NCI-H82 (cell line): ENCODE data around the gene RAX.
"Not testable (repeated sequence)": the region's sequence is repeated elsewhere in the genome, so short reads cannot be mapped to it uniquely, and the experiment has no call there.

Experiments
- DNase-seq: peaks from one replicate; lab custom pipeline; 2025; lab: John Stamatoyannopoulos, UW

Gene RAX

GRCh38 chr18:59273759-59274532, 692 bp upstream of the RAX start:
- no peak for DNase-seq

GRCh38 chr18:59272221-59272888, 899 bp downstream of the RAX start:
- DNase-seq, result no peak

- no peak for DNase-seq
Measured at GRCh38 chr18:59271606-59272220, 1.5 kb downstream of the RAX start.

DNA sequence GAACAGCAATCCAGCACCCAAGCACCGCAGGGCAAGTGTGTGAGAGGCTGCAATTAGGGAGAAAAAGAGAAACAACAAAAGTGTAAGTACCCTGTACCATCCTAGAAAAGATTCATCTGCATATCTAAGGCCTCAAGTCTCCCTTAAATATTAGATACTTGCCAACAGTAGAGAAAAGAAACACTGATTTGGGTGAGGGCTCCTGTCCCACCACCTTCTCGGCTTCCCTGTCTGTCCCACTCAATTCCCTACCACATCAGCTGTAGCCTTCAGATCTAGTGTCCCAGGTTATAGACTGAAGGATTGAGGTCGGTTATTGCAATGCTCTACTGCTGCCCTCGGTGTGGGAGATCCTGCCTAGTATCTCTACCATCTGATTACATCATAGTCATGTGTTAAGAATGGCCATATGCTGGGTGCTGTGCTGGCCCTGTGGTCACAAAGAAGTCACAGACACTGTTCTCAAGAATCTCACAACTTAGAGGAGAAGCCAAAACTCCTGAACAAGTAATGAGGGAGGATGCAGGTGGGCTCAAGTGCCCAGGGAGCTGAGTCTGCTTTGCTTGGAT, 2.5 kb downstream of the RAX start:
- peak; percentile 23 for DNase-seq

- DNase-seq, result no peak
Measured at GRCh38 chr18:59269563-59270119, 3.6 kb downstream of the RAX start.

GRCh38 chr18:59268721-59269562, 4.3 kb downstream of the RAX start:
- peak; percentile 76 for DNase-seq

GRCh38 chr18:59268127-59268720, 5.0 kb downstream of the RAX start:
- DNase-seq, result no peak

DNA sequence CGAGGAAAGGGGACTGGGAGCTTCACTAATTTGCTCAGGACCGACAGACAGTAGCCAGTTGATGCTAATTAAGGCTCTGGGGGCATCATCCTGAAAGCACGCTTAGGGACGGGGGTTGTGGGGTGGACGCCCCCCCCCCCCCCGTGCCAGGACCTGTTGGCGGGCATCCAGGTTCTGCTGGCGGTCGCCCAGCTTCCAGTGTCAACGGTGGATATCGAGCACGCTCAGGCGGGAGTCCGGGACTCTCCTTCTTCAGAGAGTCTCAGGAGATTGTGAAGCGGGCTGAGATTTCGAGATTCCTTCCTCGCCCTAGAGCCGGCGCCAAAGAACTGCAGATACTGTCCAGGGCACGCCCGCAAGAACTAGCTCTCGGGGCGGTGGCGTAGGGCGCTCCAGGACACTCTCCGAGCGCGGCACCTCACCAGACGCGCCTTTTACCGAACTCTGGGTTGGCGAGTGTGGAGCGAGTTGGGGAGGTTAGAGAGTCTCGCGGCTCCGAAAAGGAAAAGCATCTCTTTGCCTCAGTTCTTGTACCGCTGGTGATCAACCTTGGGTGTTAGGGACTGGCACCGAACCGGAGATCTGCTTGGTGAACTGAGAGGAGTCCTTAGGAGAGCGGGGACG, 5.6 kb downstream of the RAX start:
- DNase-seq, result peak; percentile 29

GRCh38 chr18:59266886-59267502, 6.3 kb downstream of the RAX start:
- DNase-seq, result no peak

DNA sequence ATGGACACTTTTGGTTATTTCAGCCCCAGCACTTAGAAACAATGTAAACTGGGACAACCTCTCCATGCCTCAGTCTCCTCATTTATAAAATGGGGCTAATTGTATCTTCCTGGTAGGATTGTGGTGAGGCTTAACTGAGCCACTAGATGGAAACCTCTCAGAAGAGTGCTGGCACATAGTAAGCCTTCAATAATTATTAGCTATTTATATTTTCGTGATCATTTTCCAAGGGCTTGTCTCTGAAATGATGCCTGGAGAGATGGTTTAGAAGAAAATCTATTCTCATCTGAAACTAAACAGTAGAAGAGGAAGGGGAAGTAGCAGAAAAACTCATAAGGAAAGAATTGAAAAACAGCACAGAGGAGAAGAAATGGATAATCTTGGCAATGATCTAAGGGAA, 6.8 kb downstream of the RAX start:
- no peak for DNase-seq

- DNase-seq, result peak; percentile 18
Measured at GRCh38 chr18:59265974-59266369, 7.3 kb downstream of the RAX start.

GRCh38 chr18:59265246-59265973, 7.8 kb downstream of the RAX start:
- DNase-seq, result peak; percentile 78

- peak; percentile 35 for DNase-seq
Measured at GRCh38 chr18:59264651-59265245, 8.5 kb downstream of the RAX start.

GRCh38 chr18:59264121-59264571, 9.1 kb downstream of the RAX start:
- DNase-seq, result peak; percentile 51

DNA sequence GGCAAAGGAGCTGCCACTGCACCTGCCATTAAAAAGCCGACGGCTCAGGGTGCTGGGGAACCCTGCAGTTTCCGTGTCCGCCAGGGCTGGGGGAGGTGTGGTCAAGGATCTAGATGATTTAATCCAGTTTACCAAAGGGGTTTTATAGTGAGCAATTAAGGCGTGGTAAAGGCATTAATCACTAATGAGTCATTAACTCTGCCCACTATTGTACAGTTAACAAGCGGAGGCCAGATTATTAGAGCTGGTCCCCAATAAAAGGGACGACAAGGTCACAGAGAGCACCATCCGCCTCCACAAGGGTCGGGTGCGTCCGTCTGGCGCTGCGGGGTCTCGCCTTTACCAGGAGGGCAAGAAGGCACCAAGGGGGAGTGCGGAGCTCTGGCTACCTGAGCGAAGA, 9.6 kb downstream of the RAX start:
- DNase-seq, result peak; percentile 58

DNA sequence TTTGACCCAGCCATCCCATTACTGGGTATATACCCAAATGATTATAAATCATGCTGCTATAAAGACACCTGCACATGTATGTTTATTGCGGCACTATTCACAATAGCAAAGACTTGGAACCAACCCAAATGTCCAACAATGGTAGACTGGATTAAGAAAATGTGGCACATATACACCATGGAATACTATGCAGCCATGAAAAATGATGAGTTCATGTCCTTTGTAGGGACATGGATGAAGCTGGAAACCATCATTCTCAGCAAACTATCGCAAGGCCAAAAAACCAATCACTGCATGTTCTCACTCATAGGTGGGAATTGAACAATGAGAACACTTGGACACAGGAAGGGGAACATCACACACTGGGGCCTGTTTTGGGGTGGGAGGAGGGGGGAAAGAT, 11.0 kb downstream of the RAX start:
- not testable (repeated sequence) for DNase-seq

GRCh38 chr18:59261842-59262241, 11.4 kb downstream of the RAX start:
- DNase-seq, result not testable (repeated sequence)

- not testable (repeated sequence) for DNase-seq
Measured at GRCh38 chr18:59255491-59255890, 17.8 kb downstream of the RAX start.

DNA sequence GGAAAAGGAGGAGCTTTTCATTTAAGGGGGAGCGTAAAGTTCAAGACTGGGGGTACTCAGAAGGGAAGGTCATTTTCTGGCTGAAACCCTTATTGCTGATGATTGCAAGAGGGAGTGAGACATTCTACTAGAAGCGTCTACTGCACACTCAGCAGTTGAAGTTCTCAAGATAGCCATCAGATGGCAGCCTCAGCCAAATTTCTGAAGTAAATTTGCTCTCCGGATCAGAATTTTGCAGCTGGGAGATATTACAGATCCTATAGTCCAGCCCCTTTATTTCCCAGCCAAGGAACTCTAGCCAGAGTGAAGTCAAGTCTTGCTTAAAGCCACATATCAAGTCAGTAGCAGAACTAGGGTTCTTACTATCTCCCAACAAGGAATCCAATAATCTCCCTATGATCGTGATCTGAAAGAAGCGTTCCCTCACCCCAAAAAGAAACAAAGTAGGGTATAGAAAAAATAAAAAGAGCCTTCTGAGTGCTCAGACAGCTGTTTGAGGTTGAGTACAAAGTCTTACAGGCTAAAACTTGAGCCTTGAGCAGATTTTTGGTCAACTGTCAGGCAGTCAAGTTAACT, 24.0 kb downstream of the RAX start:
- DNase-seq, result peak; percentile 86
